Measurements from ENCODE around the gene FRMPD2. TPM values are rescaled to one million over a fixed set of nuclear protein-coding genes. Genes with fewer than 3 reads are reported as not detected.
"Not testable (repeated sequence)": the region's sequence is repeated elsewhere in the genome, so short reads cannot be mapped to it uniquely, and the experiment has no call there.

The FRMPD2 gene
- polyA plus RNA-seq, 3 donors from 2014 or later = not detected

DNA sequence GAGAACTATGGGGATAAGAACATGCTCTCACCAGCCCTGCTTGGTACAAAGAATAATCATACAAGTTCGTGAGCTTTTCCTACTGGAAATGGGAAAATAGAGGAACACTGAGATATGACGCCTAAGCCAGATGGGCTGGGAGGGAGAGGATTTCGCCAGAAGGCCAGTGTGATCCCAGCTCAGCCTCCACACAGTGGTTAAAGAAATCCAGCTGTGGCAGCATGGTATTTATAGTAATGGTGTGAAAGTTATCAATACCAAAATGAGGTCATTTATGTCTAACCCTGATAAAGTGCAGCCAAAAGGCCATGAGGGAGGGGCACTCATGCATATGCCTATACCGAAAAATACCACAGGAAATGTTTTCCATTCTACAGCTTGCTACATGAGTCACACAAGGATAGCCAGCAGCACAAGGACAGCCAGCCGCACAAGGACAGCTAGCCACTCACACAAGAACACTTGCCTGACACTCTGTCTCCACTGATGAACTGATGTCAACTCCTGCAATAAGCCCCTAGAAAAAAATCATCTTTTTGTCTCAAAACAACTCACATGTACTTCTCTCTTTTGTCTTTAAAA, 49.4 kb downstream of the FRMPD2 start:
- Mint-ChIP-seq H3K4me1 (no peaks in the 10 kb centered on the region), H3K27me3 (ENCODE audit: low read depth in 3 of 3) (peaks cover 0 to 5% (median 4%) of the 10 kb centered on the region in 3 donors), H3K9me3 (no peaks in the 10 kb centered on the region), H3K36me3 (no peaks in the 10 kb centered on the region), H3K27ac (no peak overlapping the region), H3K4me3 (no peak overlapping the region)
- no peak for DNase-seq

GRCh38 chr10:48224296-48224695, 50.2 kb downstream of the FRMPD2 start:
- peaks cover 0 to 6% (median 5%) of the 10 kb centered on the region in 3 donors for H3K27me3 Mint-ChIP-seq (ENCODE audit: low read depth in 3 of 3)

DNA sequence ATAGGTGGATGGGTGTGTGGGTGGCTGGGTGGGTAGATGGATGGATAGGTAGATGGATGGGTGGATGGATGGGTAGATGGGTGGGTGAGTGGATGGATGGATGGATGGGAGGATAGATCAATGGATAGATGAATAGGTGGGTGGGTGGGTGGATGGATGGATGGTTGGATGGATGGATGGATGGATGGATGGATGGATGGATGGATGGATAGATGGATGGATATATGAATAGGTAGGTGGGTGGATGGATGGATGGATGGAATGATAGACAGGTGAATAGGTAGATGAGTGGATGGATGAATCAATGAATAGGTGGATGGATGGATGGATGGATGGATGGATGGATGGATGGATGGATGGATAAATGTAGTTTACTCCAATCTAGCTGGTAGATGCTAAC, 52.7 kb downstream of the FRMPD2 start:
- no peaks in the 10 kb centered on the region for H3K4me1 Mint-ChIP-seq
- H3K36me3 Mint-ChIP-seq = no peaks in the 10 kb centered on the region
- no peak overlapping the region for H3K4me3 Mint-ChIP-seq
- H3K27me3 Mint-ChIP-seq (ENCODE audit: low read depth in 3 of 3) = peaks cover 0 to 5% (median 2%) of the 10 kb centered on the region in 3 donors
- no peak overlapping the region for H3K27ac Mint-ChIP-seq
- DNase-seq = no peak
- H3K9me3 Mint-ChIP-seq = no peaks in the 10 kb centered on the region

More at GRCh38 chr10:48224296-48224695, 50.2 kb downstream of the FRMPD2 start:
- Mint-ChIP-seq H3K4me1 (no peaks in the 10 kb centered on the region), H3K9me3 (no peaks in the 10 kb centered on the region), H3K36me3 (no peaks in the 10 kb centered on the region), H3K27ac (no peak overlapping the region), H3K4me3 (no peak overlapping the region)
- DNase-seq = no peak

GRCh38 chr10:48221031-48221430, 53.5 kb downstream of the FRMPD2 start:
- H3K27ac Mint-ChIP-seq; H3K4me3 Mint-ChIP-seq; H3K9me3 Mint-ChIP-seq; H3K27me3 Mint-ChIP-seq (ENCODE audit: low read depth in 3 of 3); H3K4me1 Mint-ChIP-seq; H3K36me3 Mint-ChIP-seq; DNase-seq: not testable (repeated sequence)

DNA sequence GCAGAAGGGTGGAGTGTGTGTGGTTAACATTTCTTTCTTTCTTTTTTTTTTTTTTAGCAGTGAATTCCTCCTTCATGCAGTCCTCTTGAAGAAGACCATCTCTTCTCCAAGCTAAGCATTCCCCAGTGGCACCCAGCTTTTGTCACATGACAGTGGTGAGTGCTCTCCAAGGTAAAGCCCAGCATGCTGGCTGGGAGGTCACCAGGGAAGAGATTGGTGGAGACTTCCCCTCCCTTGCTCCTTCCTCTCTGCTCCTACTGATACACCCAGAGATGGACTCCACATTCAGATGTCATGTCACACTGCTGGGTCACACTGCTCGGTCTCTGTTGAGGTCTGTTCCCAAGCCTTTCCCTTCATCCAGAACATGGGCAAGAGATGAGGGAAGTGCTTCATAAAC, 55.3 kb downstream of the FRMPD2 start:
- no peak overlapping the region for H3K27ac Mint-ChIP-seq
- H3K36me3 Mint-ChIP-seq = no peaks in the 10 kb centered on the region
- no peaks in the 10 kb centered on the region for H3K4me1 Mint-ChIP-seq
- H3K4me3 Mint-ChIP-seq = no peak overlapping the region
- DNase-seq = no peak
- H3K27me3 Mint-ChIP-seq (ENCODE audit: low read depth in 3 of 3) = peaks cover 0 to 5% (median 5%) of the 10 kb centered on the region in 3 donors
- no peaks in the 10 kb centered on the region for H3K9me3 Mint-ChIP-seq

DNA sequence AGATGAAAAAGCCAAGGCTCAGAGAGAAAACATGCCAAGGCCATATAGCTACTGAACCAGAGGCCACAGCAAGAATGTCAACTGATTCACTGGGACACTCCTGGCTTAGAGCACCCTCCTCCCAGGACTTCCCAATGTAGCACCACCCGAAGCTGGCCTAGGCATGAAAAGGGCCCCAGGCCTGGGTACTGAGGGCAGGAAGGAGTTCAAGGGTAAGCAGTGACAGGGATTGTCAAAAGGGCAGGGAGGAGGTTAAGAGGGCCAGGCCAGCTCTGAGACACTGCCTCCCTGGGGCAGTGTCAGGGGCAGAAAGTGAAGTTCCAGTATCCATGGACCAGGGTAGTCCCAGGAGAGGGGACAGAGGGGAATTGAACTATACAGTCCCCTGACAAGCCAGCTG, 57.8 kb downstream of the FRMPD2 start:
- Mint-ChIP-seq H3K4me3 (no peak overlapping the region), H3K4me1 (no peaks in the 10 kb centered on the region), H3K27me3 (ENCODE audit: low read depth in 3 of 3) (peaks cover 2 to 9% (median 4%) of the 10 kb centered on the region in 3 donors), H3K36me3 (no peaks in the 10 kb centered on the region), H3K9me3 (no peaks in the 10 kb centered on the region), H3K27ac (no peak overlapping the region)
- no peak for DNase-seq

- H3K27ac Mint-ChIP-seq = no peak overlapping the region
- DNase-seq = no peak
These were observed 58.3 kb downstream of the FRMPD2 start for GRCh38 chr10:48216204-48216505.

GRCh38 chr10:48215486-48216203, 58.9 kb downstream of the FRMPD2 start:
- Mint-ChIP-seq H3K4me1 (no peaks in the 10 kb centered on the region), H3K4me3 (no peak overlapping the region), H3K36me3 (no peaks in the 10 kb centered on the region), H3K9me3 (no peaks in the 10 kb centered on the region), H3K27ac (no peak overlapping the region), H3K27me3 (ENCODE audit: low read depth in 3 of 3) (peaks cover 4 to 9% (median 5%) of the 10 kb centered on the region in 3 donors)
- peak in 2 of 3 donors; percentile 2 to 4 for DNase-seq

More at GRCh38 chr10:48216204-48216505, 58.3 kb downstream of the FRMPD2 start:
- Mint-ChIP-seq H3K36me3 (no peaks in the 10 kb centered on the region), H3K9me3 (no peaks in the 10 kb centered on the region), H3K4me3 (no peak overlapping the region), H3K4me1 (no peaks in the 10 kb centered on the region), H3K27me3 (ENCODE audit: low read depth in 3 of 3) (peaks cover 2 to 9% (median 4%) of the 10 kb centered on the region in 3 donors)

DNA sequence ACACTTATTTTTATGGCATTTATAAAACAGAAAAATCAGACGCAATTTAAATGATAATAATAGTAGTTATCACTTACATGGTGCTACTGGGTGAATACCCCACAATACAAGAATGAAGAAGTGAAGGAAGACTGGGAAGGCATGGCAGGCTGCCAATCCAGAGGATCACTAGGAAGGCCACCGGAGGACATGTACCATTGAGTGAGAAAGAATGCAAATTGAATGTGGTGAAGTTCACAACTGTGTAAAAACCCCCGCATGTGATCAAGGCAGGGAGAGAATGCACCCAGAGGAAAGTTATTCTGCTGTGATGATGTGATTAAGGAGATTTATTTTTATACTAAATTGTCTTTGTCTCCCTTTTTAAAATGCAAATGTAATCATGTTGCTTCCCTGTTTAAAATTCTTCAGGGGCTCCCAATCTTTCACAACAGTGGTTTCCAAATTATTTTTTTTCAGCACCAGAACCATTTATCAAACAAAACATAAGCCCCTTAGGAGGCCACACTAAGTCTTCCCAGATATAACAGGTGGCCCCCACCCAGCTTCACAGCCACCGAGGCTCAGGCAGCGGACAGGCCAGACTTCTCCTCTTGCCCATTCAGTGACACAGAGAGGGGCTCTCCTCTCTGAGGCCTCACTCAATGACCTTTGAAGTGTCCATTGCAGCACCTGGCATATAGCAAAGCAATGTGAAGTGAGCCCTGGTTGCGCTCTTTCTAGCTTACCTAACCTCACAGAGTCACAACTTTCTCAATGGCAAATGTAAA, 59.6 kb downstream of the FRMPD2 start:
- no peak overlapping the region for H3K4me3 Mint-ChIP-seq
- H3K4me1 Mint-ChIP-seq = no peaks in the 10 kb centered on the region
- H3K27ac Mint-ChIP-seq = no peak overlapping the region
- no peaks in the 10 kb centered on the region for H3K36me3 Mint-ChIP-seq
- no peak for DNase-seq
- peaks cover 4 to 9% (median 5%) of the 10 kb centered on the region in 3 donors for H3K27me3 Mint-ChIP-seq (ENCODE audit: low read depth in 3 of 3)
- no peaks in the 10 kb centered on the region for H3K9me3 Mint-ChIP-seq

GRCh38 chr10:48213047-48213446, 61.4 kb downstream of the FRMPD2 start:
- no peak overlapping the region for H3K27ac Mint-ChIP-seq
- H3K27me3 Mint-ChIP-seq (ENCODE audit: low read depth in 3 of 3) = peaks cover 4 to 7% (median 5%) of the 10 kb centered on the region in 3 donors
- H3K4me3 Mint-ChIP-seq = no peak overlapping the region
- H3K36me3 Mint-ChIP-seq = no peaks in the 10 kb centered on the region
- DNase-seq = no peak
- no peaks in the 10 kb centered on the region for H3K4me1 Mint-ChIP-seq
- H3K9me3 Mint-ChIP-seq = no peaks in the 10 kb centered on the region

DNA sequence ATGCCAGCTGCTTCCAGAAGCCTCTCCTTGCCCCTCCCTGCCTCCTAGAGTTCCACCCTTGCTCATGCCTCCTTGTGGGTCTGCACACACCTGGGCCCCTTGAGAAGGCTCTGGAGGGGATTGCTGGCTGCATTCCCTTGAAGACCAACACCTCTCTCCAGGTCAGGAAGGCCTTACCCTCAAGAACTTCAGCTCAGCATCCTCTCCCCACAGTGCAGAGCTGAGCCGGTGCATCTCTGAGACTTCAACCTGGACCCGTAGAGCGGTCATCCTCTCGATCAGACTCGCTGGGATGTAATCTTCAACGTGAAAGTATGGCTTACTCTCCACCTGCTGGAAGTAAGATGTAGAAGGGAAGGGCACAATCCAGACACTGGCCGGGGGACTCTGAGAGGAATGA, 62.7 kb downstream of the FRMPD2 start:
- H3K36me3 Mint-ChIP-seq = no peaks in the 10 kb centered on the region
- DNase-seq = no peak
- H3K4me3 Mint-ChIP-seq = no peak overlapping the region
- no peaks in the 10 kb centered on the region for H3K9me3 Mint-ChIP-seq
- no peaks in the 10 kb centered on the region for H3K4me1 Mint-ChIP-seq
- H3K27ac Mint-ChIP-seq = no peak overlapping the region
- peaks cover 4 to 7% (median 5%) of the 10 kb centered on the region in 3 donors for H3K27me3 Mint-ChIP-seq (ENCODE audit: low read depth in 3 of 3)

DNA sequence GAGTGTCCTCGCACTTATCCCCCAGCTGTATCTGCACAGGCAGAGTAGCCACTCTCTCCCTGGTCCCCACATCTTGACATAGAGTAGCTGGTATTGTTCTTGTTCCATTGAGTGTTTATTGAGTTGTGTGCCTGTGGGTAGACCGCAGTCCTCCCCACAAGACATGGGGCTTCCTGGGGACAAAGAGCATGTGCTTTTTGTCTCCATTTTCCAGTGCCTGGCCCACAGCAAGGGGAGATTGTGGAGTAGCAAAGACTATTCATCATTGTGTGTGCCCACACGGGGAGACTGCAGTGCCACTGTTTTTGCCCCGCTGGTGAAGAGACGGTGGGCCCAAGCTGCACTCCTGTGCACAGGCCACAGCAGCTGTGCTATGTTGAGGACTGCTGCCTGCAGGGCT, 63.5 kb downstream of the FRMPD2 start:
- no peak for DNase-seq
- peaks cover 4 to 7% (median 7%) of the 10 kb centered on the region in 3 donors for H3K27me3 Mint-ChIP-seq (ENCODE audit: low read depth in 3 of 3)
- no peaks in the 10 kb centered on the region for H3K4me1 Mint-ChIP-seq
- H3K36me3 Mint-ChIP-seq = no peaks in the 10 kb centered on the region
- H3K4me3 Mint-ChIP-seq = no peak overlapping the region
- no peak overlapping the region for H3K27ac Mint-ChIP-seq
- H3K9me3 Mint-ChIP-seq = no peaks in the 10 kb centered on the region

DNA sequence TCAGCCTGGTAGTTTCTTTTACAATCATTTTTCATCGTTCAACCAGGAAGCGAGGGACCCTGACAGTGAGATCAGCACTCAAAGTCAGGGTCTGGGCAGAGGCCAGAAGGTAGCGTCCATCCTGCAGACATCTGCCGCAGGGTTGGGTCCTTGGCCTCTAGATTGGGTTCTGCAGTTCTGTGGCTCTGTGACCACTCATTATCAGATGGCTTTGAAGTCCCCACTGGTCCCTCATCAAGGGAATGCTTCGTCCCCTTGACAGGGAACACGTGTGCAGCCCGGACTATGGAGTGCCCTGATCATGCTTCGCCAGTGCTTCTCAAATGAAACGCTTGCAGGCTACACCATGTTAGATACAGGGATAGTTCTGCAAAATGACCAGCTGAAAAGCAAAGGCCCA, 64.1 kb downstream of the FRMPD2 start:
- no peak for DNase-seq
- Mint-ChIP-seq H3K27me3 (ENCODE audit: low read depth in 3 of 3) (peaks cover 4 to 7% (median 4%) of the 10 kb centered on the region in 3 donors), H3K4me3 (no peak overlapping the region), H3K4me1 (no peaks in the 10 kb centered on the region), H3K9me3 (no peaks in the 10 kb centered on the region), H3K36me3 (no peaks in the 10 kb centered on the region), H3K27ac (no peak overlapping the region)

DNA sequence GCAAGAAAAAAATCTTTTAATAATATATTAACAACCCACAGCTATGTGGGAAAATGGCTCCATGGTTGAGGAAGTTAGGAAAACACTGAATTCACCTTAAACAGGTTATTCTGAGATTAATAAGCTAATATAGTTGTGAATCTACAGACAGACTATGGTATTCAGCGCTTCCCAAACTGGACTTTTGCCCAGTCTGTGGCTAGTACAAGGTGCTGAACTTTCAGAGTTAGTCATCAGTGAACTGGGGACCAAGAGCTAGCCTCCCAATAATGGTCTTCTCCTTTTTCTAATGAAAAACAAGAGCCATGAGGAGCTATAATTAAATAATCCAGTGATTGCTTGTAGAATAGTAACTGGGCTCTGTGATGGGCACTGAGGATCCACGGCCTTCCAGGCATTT, 65.3 kb downstream of the FRMPD2 start:
- Mint-ChIP-seq H3K27ac (no peak overlapping the region), H3K36me3 (no peaks in the 10 kb centered on the region), H3K9me3 (no peaks in the 10 kb centered on the region)

More for the DNA sequence above, 65.3 kb downstream of the FRMPD2 start:
- H3K27me3 Mint-ChIP-seq (ENCODE audit: low read depth in 3 of 3) = peaks cover 4 to 7% (median 4%) of the 10 kb centered on the region in 3 donors
- DNase-seq = no peak
- H3K4me3 Mint-ChIP-seq = no peak overlapping the region
- no peaks in the 10 kb centered on the region for H3K4me1 Mint-ChIP-seq
